A673 (cell line): Measurements from ENCODE around the gene SIM2.

Experiments used
- CTCF ChIP-seq: fragments of 300-800, 200-600 bp; sonication (generic); conservative IDR thresholded peaks from 2 replicates; pipeline ENCODE4 v1.5.1; 2017; ENCODE audit warnings: low read depth, mild to moderate bottlenecking, antibody characterized with exemption, low read length, moderate library complexity, mixed read lengths
- EZH2 ChIP-seq: fragments of 200-600 bp; sonication (generic); IDR thresholded peaks from 2 replicates; pipeline ENCODE4 v1.6.1; 2017; ENCODE audit warnings: borderline replicate concordance, low read depth, mild to moderate bottlenecking, mixed read lengths, antibody characterized with exemption, low read length; ENCODE audit not compliant: poor library complexity, severe bottlenecking

- TF ChIP-seq CTCF (no peak), EZH2 (no peak)
These were observed 21.5 kb upstream of the SIM2 start for GRCh38 chr21:36677443-36677842.
